OCI-LY7 (cell line): Measurements from ENCODE around the gene NAP1L4. TPM values are rescaled to one million over a fixed set of nuclear protein-coding genes. Genes with fewer than 3 reads are reported as not detected.

Experiments used
- BruUV-seq: library from RNA; stranded (reverse); fragments of 400-500 nt; replicated peaks from 2 replicates; lab custom pipeline; 2021; lab: Mats Ljungman, UMichigan
- CTCF ChIA-PET: fragments of 300-600 bp; sonication (Branson Sonifier 250); formaldehyde crosslinking; loops from one replicate; lab custom pipeline; 2022; ENCODE audit warnings: antibody characterized with exemption; ENCODE audit not compliant: unreplicated experiment; lab: Charles Lee
- POLR2A ChIA-PET: fragments of 300-600 bp; sonication (Branson Sonifier 250); formaldehyde crosslinking; loops from one replicate; lab custom pipeline; 2022; ENCODE audit warnings: antibody characterized with exemption; lab: Charles Lee
- DNase-seq: peaks from one replicate; pipeline ENCODE4 v3.0.0-alpha.2; 2015; ENCODE audit warnings: low spot score
- H2AFZ ChIP-seq: fragments of 200-600 bp; sonication (generic), shearing (Covaris generic); 2 replicates; pipeline ENCODE4 v1.6.1; 2014; ENCODE audit warnings: mild to moderate bottlenecking, antibody characterized with exemption, low read length, moderate library complexity
- H3K27ac ChIP-seq: fragments of 200-600 bp; sonication (generic); 2 replicates; pipeline ENCODE4 v1.5.1; 2014; ENCODE audit warnings: mixed run types, low read depth, mild to moderate bottlenecking, moderate library complexity, low read length, inconsistent platforms; ENCODE audit not compliant: poor library complexity, severe bottlenecking
- H3K36me3 ChIP-seq: fragments of 200-600 bp; sonication (generic); 2 replicates; pipeline ENCODE4 v1.6.1; 2014; ENCODE audit warnings: mild to moderate bottlenecking, antibody characterized with exemption, low read length, moderate library complexity, mixed read lengths; ENCODE audit not compliant: insufficient read depth
- H3K4me1 ChIP-seq: fragments of 200-600 bp; sonication (generic); 2 replicates; pipeline ENCODE4 v1.5.1; 2014; ENCODE audit warnings: mild to moderate bottlenecking, low read length; ENCODE audit not compliant: insufficient read depth, poor library complexity, severe bottlenecking
- H3K4me2 ChIP-seq: fragments of 200-600 bp; sonication (generic); 2 replicates; pipeline ENCODE4 v1.6.1; 2014; ENCODE audit warnings: mild to moderate bottlenecking, low read length
- H3K4me3 ChIP-seq: fragments of 200-600 bp; sonication (generic); 2 replicates; pipeline ENCODE4 v1.5.1; 2014; ENCODE audit warnings: mild to moderate bottlenecking, low read depth, low read length; ENCODE audit not compliant: poor library complexity, severe bottlenecking
- H3K79me2 ChIP-seq: fragments of 200-600 bp; sonication (generic); 2 replicates; pipeline ENCODE4 v1.6.1; 2016; ENCODE audit warnings: low read depth, mild to moderate bottlenecking, low read length, moderate library complexity, mixed read lengths; ENCODE audit not compliant: insufficient read depth
- H3K9me2 ChIP-seq: fragments of 200-600 bp; sonication (generic); 2 replicates; pipeline ENCODE4 v1.6.1; 2016; ENCODE audit warnings: mild to moderate bottlenecking, low read length, mixed read lengths; ENCODE audit not compliant: insufficient read depth
- H3K9me3 ChIP-seq: fragments of 200-600 bp; sonication (generic); 2 replicates; pipeline ENCODE4 v1.6.1; 2014; ENCODE audit warnings: mild to moderate bottlenecking, mixed run types, low read length, mixed read lengths
- H4K20me1 ChIP-seq: fragments of 200-600 bp; sonication (generic); 2 replicates; pipeline ENCODE4 v1.6.1; 2014; ENCODE audit warnings: mild to moderate bottlenecking, antibody characterized with exemption, low read length, moderate library complexity, mixed read lengths; ENCODE audit not compliant: insufficient read depth
- EZH2phosphoT487 ChIP-seq: fragments of 200-600 bp; sonication (generic); IDR thresholded peaks from 2 replicates; pipeline ENCODE4 v1.6.1; 2018; ENCODE audit warnings: low read depth, borderline replicate concordance, mild to moderate bottlenecking, mixed run types, antibody characterized with exemption, low read length, moderate library complexity, mixed read lengths
- intact Hi-C: fragments of 100-400 bp; cut with micrococcal nuclease; formaldehyde crosslinking; loops from one replicate; pipeline ENCODE4 v1.10.0; 2022; ENCODE audit not compliant: unreplicated experiment
- total RNA-seq, 2 experiments: library from RNA; depleted of rRNA in 1 of 2; stranded (reverse); fragments of >200 nt in 1 of 2; shearing (Covaris generic) in 1 of 2; gene quantifications; 2 replicates each; pipeline ENCODE4 v1.2.3, GENCODE V29; 2014 to 2022
- TF ChIP-seq, protein P1 (sequence below): fragments of 200-600 bp; sonication (generic); conservative IDR thresholded peaks from 2 replicates; pipeline ENCODE4 v1.5.1; 2014; ENCODE audit warnings: mild to moderate bottlenecking, antibody characterized with exemption, low read length, moderate library complexity, mixed read lengths

NAP1L4 gene
- total RNA-seq, 2 experiments from 2014 or later = 152 to 183 TPM

DNA sequence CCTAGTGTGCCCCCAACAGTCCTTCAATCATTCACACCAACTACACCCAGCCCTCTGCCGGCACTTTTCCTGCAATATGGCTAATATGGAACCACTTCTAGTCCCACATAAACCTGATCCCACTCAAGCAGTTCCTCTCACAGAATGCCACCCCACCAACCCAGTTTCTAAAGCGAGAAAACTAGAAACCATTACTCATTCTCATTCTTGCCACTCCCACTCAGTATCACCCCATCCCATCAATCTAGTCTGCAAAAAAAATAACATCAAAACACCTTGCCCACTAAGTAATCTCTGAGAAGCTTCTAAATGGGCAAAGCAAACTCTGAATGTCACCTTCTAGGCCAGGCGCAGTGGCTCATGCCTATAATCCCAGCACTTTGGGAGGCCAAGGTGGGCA, 17.9 kb downstream of the NAP1L4 start:
- POLR2A ChIA-PET = interaction anchor here (0.9 kb wide), 1 partner anchor 14 kb away, joined by 4 read pairs; no protein-coding TSS in a partner anchor
- CTCF ChIA-PET = interaction anchor here (0.6 kb wide), 1 partner anchor 46 kb away, joined by 3 read pairs; no protein-coding TSS in a partner anchor
- Histone ChIP-seq H3K36me3 (peaks cover 100% of the 10 kb centered on the region), H3K9me3 (no peaks in the 10 kb centered on the region), H3K4me3 (no peak overlapping the region), H3K4me2 (no peak overlapping the region), H3K4me1 (no peaks in the 10 kb centered on the region), H3K9me2 (no peaks in the 10 kb centered on the region), H4K20me1 (peaks cover 18% of the 10 kb centered on the region), H3K79me2 (peaks cover 52% of the 10 kb centered on the region), H3K27ac (no peak overlapping the region), H2AFZ (no peak overlapping the region)
- DNase-seq = no peak
- no TSS peak for BruUV-seq
- TF ChIP-seq, protein P1, sequence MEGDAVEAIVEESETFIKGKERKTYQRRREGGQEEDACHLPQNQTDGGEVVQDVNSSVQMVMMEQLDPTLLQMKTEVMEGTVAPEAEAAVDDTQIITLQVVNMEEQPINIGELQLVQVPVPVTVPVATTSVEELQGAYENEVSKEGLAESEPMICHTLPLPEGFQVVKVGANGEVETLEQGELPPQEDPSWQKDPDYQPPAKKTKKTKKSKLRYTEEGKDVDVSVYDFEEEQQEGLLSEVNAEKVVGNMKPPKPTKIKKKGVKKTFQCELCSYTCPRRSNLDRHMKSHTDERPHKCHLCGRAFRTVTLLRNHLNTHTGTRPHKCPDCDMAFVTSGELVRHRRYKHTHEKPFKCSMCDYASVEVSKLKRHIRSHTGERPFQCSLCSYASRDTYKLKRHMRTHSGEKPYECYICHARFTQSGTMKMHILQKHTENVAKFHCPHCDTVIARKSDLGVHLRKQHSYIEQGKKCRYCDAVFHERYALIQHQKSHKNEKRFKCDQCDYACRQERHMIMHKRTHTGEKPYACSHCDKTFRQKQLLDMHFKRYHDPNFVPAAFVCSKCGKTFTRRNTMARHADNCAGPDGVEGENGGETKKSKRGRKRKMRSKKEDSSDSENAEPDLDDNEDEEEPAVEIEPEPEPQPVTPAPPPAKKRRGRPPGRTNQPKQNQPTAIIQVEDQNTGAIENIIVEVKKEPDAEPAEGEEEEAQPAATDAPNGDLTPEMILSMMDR = no peak
- TF ChIP-seq EZH2phosphoT487 = no peak
- intact Hi-C loops = no loop called here

DNA sequence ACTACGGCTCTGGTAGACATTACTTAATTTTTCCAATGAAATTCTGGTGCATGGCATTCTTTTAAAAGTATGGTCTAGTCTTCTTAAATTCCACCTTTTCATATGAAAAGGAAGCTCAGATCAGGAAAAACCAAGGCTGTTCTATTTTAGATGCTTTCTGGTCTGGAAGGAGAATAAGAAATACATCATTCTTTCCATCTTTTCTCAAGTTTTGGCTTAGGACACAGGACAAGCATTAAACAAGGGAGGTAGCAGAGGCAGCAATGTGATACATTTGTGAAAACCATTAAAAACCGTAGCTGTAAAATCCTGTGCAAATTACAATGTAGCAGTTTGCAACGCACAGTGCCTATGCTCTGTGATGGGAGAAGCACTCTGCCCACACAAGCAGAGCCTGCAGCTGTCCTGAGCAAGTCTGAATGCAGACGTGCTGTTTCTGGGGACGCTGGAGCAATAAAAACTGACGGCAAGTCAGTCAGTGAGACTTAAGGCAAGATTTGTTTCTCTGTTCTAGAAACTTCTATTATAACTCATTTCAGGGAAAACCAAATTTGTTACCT, 23.7 kb downstream of the NAP1L4 start:
- no peak overlapping the region for H3K4me3 ChIP-seq
- no peak for TF ChIP-seq EZH2phosphoT487
- TF ChIP-seq, protein P1 = no peak
- H3K36me3 ChIP-seq = peaks cover 98% of the 10 kb centered on the region
- intact Hi-C loops = no loop called here
- no TSS peak for BruUV-seq
- DNase-seq = no peak
- H2AFZ ChIP-seq = no peak overlapping the region
- POLR2A ChIA-PET = no interaction called here
- no peaks in the 10 kb centered on the region for H3K9me3 ChIP-seq
- CTCF ChIA-PET = no interaction called here
- peaks cover 23% of the 10 kb centered on the region for H3K79me2 ChIP-seq
- H3K4me1 ChIP-seq = no peaks in the 10 kb centered on the region
- H3K4me2 ChIP-seq = no peak overlapping the region
- H4K20me1 ChIP-seq = no peaks in the 10 kb centered on the region; the same call in 1 of the 2 replicates
- H3K27ac ChIP-seq = no peak overlapping the region
- no peaks in the 10 kb centered on the region for H3K9me2 ChIP-seq

DNA sequence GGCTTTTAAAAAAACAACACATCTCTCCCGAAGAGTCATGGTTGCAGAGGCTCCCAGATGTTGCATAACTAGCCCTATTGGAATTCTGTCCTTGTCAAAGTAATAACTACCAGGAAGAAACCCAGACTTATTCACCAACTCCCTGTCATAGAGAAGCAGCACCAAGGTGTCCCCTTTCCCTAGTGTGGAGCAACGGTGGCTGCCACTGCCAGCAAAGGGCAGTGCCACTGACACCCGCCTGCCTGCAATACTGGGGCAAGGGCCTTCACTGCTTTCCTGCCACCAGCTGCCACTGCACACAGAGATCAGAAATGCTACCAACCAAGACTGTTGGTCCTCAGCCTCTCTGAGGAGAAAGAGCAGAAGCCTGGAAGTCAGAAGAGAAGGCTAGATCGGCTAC, 27.3 kb downstream of the NAP1L4 start:
- ChIA-PET CTCF (no interaction called here), POLR2A (no interaction called here)
- peaks cover 10% of the 10 kb centered on the region for H3K4me1 ChIP-seq
- no peak for DNase-seq
- H3K36me3 ChIP-seq = peaks cover 95% of the 10 kb centered on the region
- no peak overlapping the region for H3K4me3 ChIP-seq
- TF ChIP-seq, protein P1 = no peak
- TF ChIP-seq EZH2phosphoT487 = no peak
- BruUV-seq = no TSS peak
- no peak overlapping the region for H3K27ac ChIP-seq
- intact Hi-C loops = no loop called here
- no peaks in the 10 kb centered on the region for H3K9me2 ChIP-seq
- H3K4me2 ChIP-seq = no peak overlapping the region
- no peak overlapping the region for H2AFZ ChIP-seq
- no peaks in the 10 kb centered on the region for H3K9me3 ChIP-seq
- no peaks in the 10 kb centered on the region for H4K20me1 ChIP-seq
- H3K79me2 ChIP-seq = peaks cover 26% of the 10 kb centered on the region
